Stimulated activated CD4-positive, alpha-beta T cell treated with anti-CD3 and anti-CD28 coated beads, Interleukin-4, amount 100 ng/mL, for 24 hours (primary cell): Measurements from ENCODE around the gene MXI1.
A peak's percentile ranks its signal among the peaks of the same experiment; 100 is the strongest.

Source experiments
- DNase-seq: peaks from one replicate; pipeline ENCODE4 v3.0.0-alpha.2; 2020

Gene MXI1

GRCh38 chr10:110207011-110207804 is at the start of gene MXI1:
MXI1 (plus strand) TSS chr10:110207605; CDS start chr10:110207809, 204 bp downstream.
- DNase-seq = peak; percentile 35

DNA sequence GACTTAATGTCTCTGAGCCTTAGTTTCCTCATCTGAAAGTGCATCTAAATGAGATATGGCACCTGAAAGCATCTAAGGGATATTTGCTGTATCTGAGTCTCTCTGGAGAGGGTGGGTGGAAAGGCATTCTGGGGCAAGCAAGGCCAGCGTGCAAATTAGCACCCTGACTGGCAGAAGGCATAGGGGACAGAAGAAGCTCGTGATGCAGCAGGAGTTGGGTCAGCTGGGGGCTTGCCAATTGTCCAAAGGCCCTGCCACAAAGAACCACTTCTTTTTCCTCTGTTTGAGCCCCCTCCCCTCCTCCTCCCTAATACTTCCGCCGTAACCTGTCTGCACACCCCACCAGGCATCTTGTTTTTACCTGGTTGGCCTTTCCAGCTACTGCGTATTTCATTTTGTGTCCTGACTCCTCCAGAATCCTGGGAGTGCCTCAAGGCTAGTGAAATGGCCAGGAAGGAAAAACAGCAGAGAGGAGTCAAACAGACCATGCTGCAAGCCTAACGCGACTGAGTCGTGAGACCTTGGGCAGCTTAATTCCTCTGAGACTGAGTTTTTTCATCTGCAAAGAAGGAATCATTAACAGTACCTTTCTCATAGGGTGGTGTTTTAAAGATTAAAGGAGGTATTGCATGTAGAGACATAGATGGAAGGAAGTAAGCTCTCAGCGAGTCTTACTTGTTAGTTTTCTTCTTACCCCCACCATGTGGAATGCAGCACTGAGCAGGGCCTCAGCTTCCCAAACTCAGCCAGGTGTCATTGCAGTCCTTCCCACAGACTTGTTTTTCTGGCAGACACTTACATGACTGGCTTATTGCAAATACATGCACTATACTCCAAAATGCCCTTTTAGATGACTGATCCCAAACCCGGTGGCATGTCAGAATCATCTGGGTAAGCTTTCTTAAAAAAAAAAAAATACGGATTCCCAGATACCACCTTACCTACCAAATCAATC is 49.1 kb upstream of the MXI1 start:
- DNase-seq = no peak

GRCh38 chr10:110160081-110160480 is 47.3 kb upstream of the MXI1 start:
- no peak for DNase-seq

DNA sequence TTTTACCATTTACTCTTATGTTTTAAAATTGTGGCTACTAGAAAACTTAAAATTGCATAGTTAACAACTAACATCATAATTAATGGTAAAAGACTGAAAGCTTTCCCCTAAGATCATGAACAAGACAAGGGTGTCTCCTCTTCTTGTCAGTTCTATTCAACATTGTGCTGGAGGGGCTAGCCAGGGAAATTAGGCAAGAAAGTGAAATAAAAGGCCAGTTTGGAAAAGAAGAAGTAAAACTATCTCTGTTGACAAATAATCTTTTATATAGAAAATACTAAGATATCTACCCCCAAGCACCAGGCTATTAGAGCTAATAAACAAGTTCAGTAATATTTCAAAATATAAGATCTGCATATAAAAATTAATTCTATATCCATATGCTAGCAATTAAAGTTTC is 46.9 kb upstream of the MXI1 start:
- no peak for DNase-seq

- DNase-seq = no peak
Measured at GRCh38 chr10:110162741-110163145, 44.7 kb upstream of the MXI1 start.

- no peak for DNase-seq
Measured at GRCh38 chr10:110163192-110163773, 44.1 kb upstream of the MXI1 start.

- DNase-seq = no peak
Measured at GRCh38 chr10:110163841-110164240, 43.6 kb upstream of the MXI1 start.

DNA sequence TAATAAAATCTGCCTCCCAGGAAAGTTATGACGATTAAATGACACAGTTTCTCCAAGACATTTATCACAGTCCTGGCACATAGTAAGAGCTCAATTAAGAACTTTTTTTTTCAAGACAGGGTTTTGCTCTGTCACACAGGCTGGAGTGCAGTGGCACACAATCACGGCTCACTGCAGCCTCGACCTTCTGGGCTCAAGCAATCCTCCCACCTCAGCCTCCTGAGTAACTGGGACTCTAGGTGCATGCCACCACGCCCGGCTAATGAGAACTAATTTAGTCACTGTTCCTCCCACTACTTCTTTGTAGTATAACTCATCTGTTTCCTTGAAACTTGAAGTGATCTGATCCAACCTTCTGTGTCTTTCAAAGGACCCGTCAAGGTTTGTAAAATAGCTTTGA is 42.2 kb upstream of the MXI1 start:
- DNase-seq = peak; percentile 25

GRCh38 chr10:110167149-110167548 is 40.3 kb upstream of the MXI1 start:
- no peak for DNase-seq

- no peak for DNase-seq
Measured at GRCh38 chr10:110168601-110169481, 38.6 kb upstream of the MXI1 start.

DNA sequence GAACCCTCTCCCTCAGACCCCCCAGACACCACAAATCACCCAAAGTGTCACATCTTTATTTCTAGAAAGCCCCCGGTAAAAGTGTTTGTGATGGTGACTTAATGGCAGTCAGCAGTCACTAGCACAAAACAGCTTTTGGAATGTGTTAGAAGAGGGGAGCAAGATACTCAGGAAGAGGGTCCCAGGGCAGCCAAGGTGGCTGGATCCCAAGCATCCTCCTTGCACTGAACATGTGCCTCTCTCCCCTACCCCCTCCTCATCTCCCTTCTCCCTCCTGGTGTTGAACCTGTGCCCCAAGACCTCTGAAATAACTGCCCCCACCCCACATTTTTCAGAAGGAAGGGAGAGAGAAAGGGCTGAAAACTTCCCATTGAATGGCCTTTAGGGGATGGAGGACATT is 37.8 kb upstream of the MXI1 start:
- DNase-seq = no peak

GRCh38 chr10:110170142-110170971 is 37.0 kb upstream of the MXI1 start:
- no peak for DNase-seq

DNA sequence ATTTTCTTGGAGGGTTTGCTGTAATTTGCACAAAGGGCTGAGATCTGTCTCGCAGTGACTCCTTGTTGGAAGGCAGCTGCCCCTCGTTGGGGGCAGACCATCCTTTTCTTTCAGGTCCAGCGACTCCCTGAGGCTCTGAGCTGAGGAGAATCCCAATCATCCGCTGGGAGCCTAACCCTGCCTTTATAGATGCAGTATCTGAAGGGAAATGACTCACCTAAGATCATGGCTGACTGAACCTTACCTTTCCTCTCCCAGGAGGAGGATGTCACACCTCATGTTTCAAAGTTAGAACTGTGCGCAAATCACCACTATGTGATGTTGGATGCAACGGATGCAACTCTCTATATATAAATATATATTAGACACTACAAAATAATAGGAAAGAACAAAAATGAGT is 36.4 kb upstream of the MXI1 start:
- DNase-seq = no peak

DNA sequence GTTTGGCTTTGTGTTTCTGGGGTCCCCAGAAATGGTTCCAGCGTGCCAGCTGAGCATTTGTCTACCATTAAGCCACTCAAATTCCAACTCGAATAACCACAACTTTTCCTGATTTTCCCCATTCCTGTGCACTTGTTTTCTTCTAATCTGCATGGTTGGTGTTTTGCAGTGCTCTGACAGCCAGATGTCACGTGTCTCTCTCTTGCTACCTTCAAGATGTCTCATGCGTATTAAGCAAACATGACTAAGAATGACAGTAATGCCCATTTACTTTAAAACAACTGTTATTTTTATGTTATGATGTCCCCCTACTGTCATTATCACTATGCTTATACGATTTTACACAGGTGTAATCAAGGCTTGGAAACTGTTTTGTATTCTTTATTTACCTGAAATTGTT is 35.2 kb upstream of the MXI1 start:
- no peak for DNase-seq

DNA sequence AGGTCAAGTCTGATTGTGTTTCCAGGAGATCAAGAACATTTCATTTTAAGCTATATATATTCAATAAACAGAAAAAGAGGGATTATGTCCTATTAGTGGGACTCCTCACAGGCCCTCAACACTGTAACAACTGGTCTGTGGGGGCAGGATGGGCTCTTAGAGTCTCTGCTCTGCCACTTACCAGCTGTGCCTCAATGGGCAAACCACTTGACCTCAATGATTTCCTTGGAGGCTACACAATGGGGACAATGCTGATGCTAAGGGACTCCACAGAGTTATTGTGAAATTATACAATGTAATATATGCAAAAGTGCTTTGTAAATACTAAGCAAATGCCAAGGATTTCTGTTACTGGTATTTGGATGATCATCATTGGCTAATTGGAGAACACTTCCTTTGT is 33.2 kb upstream of the MXI1 start:
- DNase-seq = no peak

DNA sequence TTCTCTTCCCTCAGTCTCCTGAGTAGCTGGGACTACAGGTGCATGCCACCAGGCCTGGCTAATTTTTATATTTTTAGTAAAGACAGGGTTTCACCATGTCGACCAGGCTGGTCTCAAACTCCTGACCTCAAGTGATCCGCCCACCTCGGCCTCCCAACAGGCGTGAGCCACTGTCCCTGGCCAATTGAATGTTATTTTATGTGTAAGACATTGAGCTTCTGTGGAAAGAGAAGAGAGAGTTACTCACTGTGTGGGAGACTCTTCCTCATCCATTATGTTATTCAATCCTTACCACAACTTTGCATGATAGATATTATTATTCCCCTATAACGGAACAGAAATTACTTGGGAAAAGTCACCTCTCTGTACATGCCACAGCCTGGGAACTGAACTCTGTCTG is 32.6 kb upstream of the MXI1 start:
- no peak for DNase-seq

DNA sequence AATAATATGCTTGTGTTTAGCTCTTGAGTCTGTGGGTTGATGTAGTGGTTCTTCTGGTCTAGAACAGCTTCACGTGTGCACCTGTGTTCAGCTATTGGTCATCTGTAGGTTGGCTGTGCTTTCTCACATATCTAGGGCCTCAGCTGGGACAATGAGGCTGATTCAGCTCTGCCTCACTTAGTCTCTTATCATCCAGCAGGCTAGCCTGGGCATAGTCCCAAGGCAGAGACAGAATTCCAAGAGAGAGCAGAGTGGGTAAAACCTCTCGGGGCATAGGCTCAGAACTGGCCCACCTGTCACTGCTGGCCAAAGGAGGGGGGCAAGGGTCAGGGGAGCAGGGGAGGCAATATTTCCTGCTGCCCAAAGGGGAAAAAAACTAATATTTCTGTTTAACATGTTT is 32.0 kb upstream of the MXI1 start:
- DNase-seq = no peak

DNA sequence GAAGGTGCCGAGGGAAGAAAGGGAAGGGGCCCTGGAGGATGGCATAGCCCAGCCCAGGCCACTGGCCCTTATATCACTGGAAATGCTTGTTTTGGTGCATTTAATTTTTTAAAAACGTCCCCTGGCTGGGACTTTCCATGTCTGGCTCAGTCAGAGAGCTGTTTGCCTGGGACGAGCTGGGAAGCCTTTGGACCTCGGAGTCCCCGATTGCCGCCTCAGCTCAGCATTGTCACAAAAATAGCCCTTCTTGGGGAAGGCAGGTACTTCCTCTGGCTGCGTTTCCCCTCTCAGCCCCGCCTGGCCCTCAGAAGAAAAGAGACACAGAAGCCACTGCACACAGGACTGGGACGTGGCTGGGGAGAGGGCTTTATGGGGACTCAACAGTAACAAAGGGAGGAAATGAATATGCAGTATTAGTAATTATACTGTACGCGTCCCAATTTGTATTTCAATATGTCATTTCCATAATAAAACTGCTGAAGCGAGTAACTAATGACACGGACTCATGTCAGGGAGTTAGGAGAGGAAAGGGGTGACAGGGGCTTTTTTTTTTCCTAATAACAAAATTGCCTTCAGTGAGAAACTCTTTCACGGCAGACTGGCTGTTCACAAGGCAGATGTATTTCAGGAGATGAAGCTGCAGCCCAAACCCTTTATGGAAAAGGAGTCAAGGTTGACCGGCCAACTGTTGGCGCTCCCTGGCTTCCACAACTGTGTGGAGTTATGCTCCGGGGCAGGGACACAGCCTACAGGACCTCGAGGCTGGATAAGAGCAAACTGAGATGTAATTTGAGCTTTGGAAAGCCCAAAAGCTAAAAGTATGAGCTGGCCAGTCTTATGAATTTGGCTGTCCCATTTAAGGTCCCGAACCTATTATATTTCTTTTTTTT is 31.0 kb upstream of the MXI1 start:
- DNase-seq = no peak

GRCh38 chr10:110179220-110179619 is 28.2 kb upstream of the MXI1 start:
- no peak for DNase-seq

DNA sequence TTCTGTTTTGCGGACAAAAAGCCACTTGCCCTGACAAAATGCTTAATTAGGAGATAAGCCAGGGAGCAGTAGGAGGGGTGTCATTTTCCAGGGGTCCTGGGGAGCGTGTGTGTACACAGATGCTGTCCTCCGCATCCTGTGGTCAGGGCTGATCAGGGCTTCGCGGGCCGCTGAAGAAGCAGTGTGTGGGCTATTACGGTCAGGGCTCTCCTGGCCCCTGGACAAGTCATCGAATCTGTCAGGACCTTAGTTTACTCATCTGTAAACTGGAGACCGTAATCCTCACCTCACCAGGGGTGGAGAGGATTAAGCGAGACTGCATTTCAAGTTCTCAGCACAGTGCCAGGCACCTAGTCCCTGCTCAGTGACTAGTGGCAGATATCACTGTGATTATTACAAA is 26.0 kb upstream of the MXI1 start:
- no peak for DNase-seq

GRCh38 chr10:110181911-110182310 is 25.5 kb upstream of the MXI1 start:
- DNase-seq = no peak
